ENCODE data around the gene OPALIN. TPM values are rescaled to one million over a fixed set of nuclear protein-coding genes. Genes with fewer than 3 reads are reported as not detected.

Gene OPALIN
- polyA plus RNA-seq, 1 of the 3 experiments (the other 2 are of a cell fraction) = not detected

DNA sequence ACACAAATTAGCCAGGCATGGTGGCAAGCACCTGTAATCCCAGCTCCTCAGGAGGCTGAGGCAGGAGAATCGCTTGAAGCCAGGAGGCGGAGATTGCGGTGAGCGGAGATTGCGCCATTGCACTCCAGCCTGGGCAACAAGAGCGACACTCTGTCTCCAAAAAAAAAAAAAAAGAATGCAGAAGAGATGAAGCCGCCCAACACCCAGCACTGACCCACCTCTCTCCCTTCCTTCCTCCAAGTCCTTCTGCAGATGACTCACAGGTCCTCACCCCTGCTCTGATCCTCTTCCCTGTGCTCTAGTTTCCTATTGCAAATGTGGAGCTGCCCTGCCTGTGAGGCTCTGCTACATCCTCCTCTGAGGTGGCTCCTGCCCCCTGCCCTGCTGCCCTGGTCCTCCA lies 22.0 kb upstream of the OPALIN start:
- 95% methylated on average over 7 of the region's 7 CpGs for WGBS (ENCODE audit: low lambda C conversion rate)

DNA sequence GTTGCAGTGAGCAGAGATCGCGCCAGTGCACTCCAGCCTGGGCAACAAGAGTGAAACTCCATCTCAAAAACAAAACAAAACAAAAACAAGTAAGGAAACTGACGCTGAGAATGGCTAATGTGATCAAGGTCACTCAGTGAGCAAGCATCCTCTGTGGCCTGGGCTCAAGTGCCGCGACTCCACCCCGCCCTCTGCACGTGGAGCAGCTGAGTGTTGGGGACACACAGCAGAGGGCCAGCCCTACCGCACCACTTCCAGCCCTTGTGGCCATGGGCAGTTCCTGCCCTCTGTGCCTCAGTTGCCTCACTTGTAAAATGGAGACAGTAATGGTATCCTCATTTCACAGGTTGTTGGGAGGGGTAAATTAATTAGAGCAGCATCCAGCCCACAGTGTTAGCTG lies 21.0 kb upstream of the OPALIN start:
- Histone ChIP-seq H3K4me2 (no peak overlapping the region), H3K9me3 (no peaks in the 10 kb centered on the region), H4K20me1 (ENCODE audit: insufficient read depth) (no peaks in the 10 kb centered on the region), H3K79me2 (ENCODE audit: insufficient read depth) (no peaks in the 10 kb centered on the region), H3K9me2 (no peaks in the 10 kb centered on the region), H3K4me3 (ENCODE audit: low read depth in 2 of 2, low read length in 1 of 2) (no peak overlapping the region), H3K4me1 (ENCODE audit: control insufficient read depth in 1 of 2, insufficient read depth in 2 of 2, low read depth in 1 of 2, low read length in 1 of 2) (peaks cover 0 to 13% of the 10 kb centered on the region in 2 experiments; a peak in 2 of 4 replicates), H3K27ac (ENCODE audit: low read depth in 2 of 2, low read length in 1 of 2) (no peak overlapping the region), H3K36me3 (replicated peaks in 1 of 2; ENCODE audit: control insufficient read depth in 1 of 2, insufficient read depth in 2 of 2, low read length in 1 of 2) (no peaks in the 10 kb centered on the region), H2AFZ (ENCODE audit: low read depth) (no peak overlapping the region), H3K9ac (no peak overlapping the region), H3F3A (replicated peaks; ENCODE audit: insufficient read depth) (no peaks in the 10 kb centered on the region), H3K27me3 (ENCODE audit: insufficient read depth) (no peaks in the 10 kb centered on the region)
- no peak for TF ChIP-seq FOXJ3 (CRISPR knock-in tag; IDR thresholded peaks at IDR 0.05)
- TF ChIP-seq MXI1 (IDR thresholded peaks at IDR 0.05; ENCODE audit: low read depth, low read length) = no peak
- TF ChIP-seq JUND (IDR thresholded peaks at IDR 0.05) = no peak
- no peak for DNase-seq
- ChIA-PET POLR2A (no interaction called here), CTCF (interaction anchor here (1.1 to 2.3 kb wide), 2 partner anchors 9 to 40 kb away, joined by 5 to 18 read pairs; no protein-coding TSS in a partner anchor)
- 82% methylated on average over 8 of the region's 8 CpGs for WGBS (ENCODE audit: low lambda C conversion rate)

More for the DNA sequence above, 22.0 kb upstream of the OPALIN start:
- ChIA-PET CTCF (interaction anchor here (6.8 kb wide), 1 partner anchor 14 kb away, joined by 52 read pairs; no protein-coding TSS in a partner anchor), POLR2A (no interaction called here)
- Histone ChIP-seq H3K4me1 (ENCODE audit: control insufficient read depth in 1 of 2, insufficient read depth in 2 of 2, low read depth in 1 of 2, low read length in 1 of 2) (peaks cover 0 to 6% of the 10 kb centered on the region in 2 experiments; a peak in 2 of 4 replicates), H3K9me2 (no peaks in the 10 kb centered on the region), H3K4me3 (ENCODE audit: low read depth in 2 of 2, low read length in 1 of 2) (no peak overlapping the region), H3K9me3 (no peaks in the 10 kb centered on the region), H3K4me2 (no peak overlapping the region), H4K20me1 (ENCODE audit: insufficient read depth) (no peaks in the 10 kb centered on the region), H3K27me3 (ENCODE audit: insufficient read depth) (no peaks in the 10 kb centered on the region), H3K79me2 (ENCODE audit: insufficient read depth) (no peaks in the 10 kb centered on the region), H3F3A (replicated peaks; ENCODE audit: insufficient read depth) (no peaks in the 10 kb centered on the region), H2AFZ (ENCODE audit: low read depth) (no peak overlapping the region), H3K36me3 (replicated peaks in 1 of 2; ENCODE audit: control insufficient read depth in 1 of 2, insufficient read depth in 2 of 2, low read length in 1 of 2) (no peaks in the 10 kb centered on the region), H3K9ac (no peak overlapping the region), H3K27ac (ENCODE audit: low read depth in 2 of 2, low read length in 1 of 2) (no peak overlapping the region)
- DNase-seq = no peak
- TF ChIP-seq, protein P1, sequence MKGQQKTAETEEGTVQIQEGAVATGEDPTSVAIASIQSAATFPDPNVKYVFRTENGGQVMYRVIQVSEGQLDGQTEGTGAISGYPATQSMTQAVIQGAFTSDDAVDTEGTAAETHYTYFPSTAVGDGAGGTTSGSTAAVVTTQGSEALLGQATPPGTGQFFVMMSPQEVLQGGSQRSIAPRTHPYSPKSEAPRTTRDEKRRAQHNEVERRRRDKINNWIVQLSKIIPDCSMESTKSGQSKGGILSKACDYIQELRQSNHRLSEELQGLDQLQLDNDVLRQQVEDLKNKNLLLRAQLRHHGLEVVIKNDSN (IDR thresholded peaks at IDR 0.05; ENCODE audit: borderline replicate concordance, low read depth) = no peak
- TF ChIP-seq RXRA (IDR thresholded peaks at IDR 0.05; ENCODE audit: borderline replicate concordance, low read depth) = no peak
- TF ChIP-seq NFIC (IDR thresholded peaks at IDR 0.05; ENCODE audit: borderline replicate concordance) = no peak
- no peak for TF ChIP-seq RFX5 (IDR thresholded peaks at IDR 0.05; ENCODE audit: low read length)

DNA sequence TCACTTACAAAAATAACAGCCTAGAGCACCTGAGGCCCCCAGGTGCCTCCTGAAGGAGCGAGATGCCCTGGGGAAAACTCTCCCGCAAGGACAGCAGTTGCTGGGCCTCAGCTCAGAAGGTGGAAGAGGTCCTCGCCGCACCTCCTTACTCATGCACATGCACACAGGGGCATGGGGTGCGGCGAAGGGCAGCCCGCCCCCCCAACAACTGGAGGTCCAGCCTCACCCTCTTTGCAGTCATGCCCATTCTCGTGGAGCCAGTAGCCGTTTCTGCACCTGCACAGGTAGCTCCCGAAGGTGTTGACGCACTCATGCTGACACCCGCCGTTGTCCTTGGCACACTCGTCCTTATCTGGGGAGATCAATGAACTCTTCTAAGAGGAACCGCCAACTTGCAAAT lies 19.9 kb upstream of the OPALIN start:
- no peak overlapping the region for H3K4me3 ChIP-seq (ENCODE audit: low read depth in 2 of 2, low read length in 1 of 2)
- no peak overlapping the region for H3K27ac ChIP-seq (ENCODE audit: low read depth in 2 of 2, low read length in 1 of 2)
- DNase-seq = no peak
- TF ChIP-seq EP300 (IDR thresholded peaks at IDR 0.05; ENCODE audit: borderline replicate concordance in 1 of 2, low read depth in 1 of 2, low read length in 1 of 2) = no peak
- no peaks in the 10 kb centered on the region for H3K27me3 ChIP-seq (ENCODE audit: insufficient read depth)
- H4K20me1 ChIP-seq (ENCODE audit: insufficient read depth) = no peaks in the 10 kb centered on the region
- ChIA-PET POLR2A (no interaction called here), CTCF (interaction anchor here (1.1 to 6.0 kb wide), 6 partner anchors 8 to 133 kb away, joined by 3 to 103 read pairs (median 12); partner anchors contain the start of gene TLL2)
- peaks cover 0 to 15% of the 10 kb centered on the region in 2 experiments; a peak in 2 of 4 replicates for H3K4me1 ChIP-seq (ENCODE audit: control insufficient read depth in 1 of 2, insufficient read depth in 2 of 2, low read depth in 1 of 2, low read length in 1 of 2)
- H2AFZ ChIP-seq (ENCODE audit: low read depth) = no peak overlapping the region
- H3F3A ChIP-seq (replicated peaks; ENCODE audit: insufficient read depth) = no peaks in the 10 kb centered on the region
- H3K79me2 ChIP-seq (ENCODE audit: insufficient read depth) = no peaks in the 10 kb centered on the region
- no peak overlapping the region for H3K9ac ChIP-seq
- H3K36me3 ChIP-seq (replicated peaks in 1 of 2; ENCODE audit: control insufficient read depth in 1 of 2, insufficient read depth in 2 of 2, low read length in 1 of 2) = no peaks in the 10 kb centered on the region
- H3K4me2 ChIP-seq = no peak overlapping the region
- H3K9me2 ChIP-seq = no peaks in the 10 kb centered on the region
- H3K9me3 ChIP-seq = no peaks in the 10 kb centered on the region
- 79% methylated on average over 7 of the region's 15 CpGs for WGBS (ENCODE audit: low lambda C conversion rate)
